HEK293 (cell line): ENCODE measurements around the gene FMO2.

Experiments used
- CTCF ChIA-PET: fragments of 350-600 bp; formaldehyde crosslinking; extraction: SDS; loops from one replicate; lab custom pipeline; 2021; ENCODE audit warnings: antibody characterized with exemption; lab: Yijun Ruan, JAX
- POLR2A ChIA-PET: fragments of 300-600 bp; formaldehyde crosslinking; extraction: SDS; loops from one replicate; lab custom pipeline; 2020; ENCODE audit warnings: antibody characterized with exemption, inconsistent platforms; lab: Yijun Ruan, JAX
- H3K27ac ChIP-seq: fragments of 200-500 bp; sonication (Bioruptor generic); 2 replicates; pipeline ENCODE4 v1.5.1; 2014; ENCODE audit warnings: low read depth, low read length, control low read depth, inconsistent platforms; ENCODE audit errors: extremely low read depth
- H3K36me3 ChIP-seq, 2 experiments: fragments of 200-500 bp in 1 of 2; sonication (Bioruptor generic) in 1 of 2; 1 replicate in 1 of 2; 2 replicates in 1 of 2; pipeline ENCODE4 v1.5.1; 2014 to 2017; ENCODE audit warnings: inconsistent platforms in 2 of 2, low read length in 2 of 2; ENCODE audit not compliant: control insufficient read depth in 2 of 2, insufficient read depth in 1 of 2
- H3K4me1 ChIP-seq: fragments of 200-500 bp; sonication (Bioruptor generic); 2 replicates; pipeline ENCODE4 v1.5.1; 2014; ENCODE audit warnings: mild to moderate bottlenecking, low read length, inconsistent platforms; ENCODE audit not compliant: control insufficient read depth, insufficient read depth
- H3K4me3 ChIP-seq: 2 replicates; pipeline ENCODE4 v1.5.1; 2011; ENCODE audit warnings: low read depth, mild to moderate bottlenecking, control low read depth, low read length, moderate library complexity
- H3K9me3 ChIP-seq: fragments of 200-500 bp; sonication (Bioruptor generic); 2 replicates; pipeline ENCODE4 v1.5.1; 2014; ENCODE audit warnings: low read depth, low read length, inconsistent platforms; ENCODE audit not compliant: control insufficient read depth, insufficient read depth
- MZF1 ChIP-seq: fragments of 450-650 bp; formaldehyde crosslinking; IDR thresholded peaks from 2 replicates; pipeline ENCODE4 v1.5.1; 2017; ENCODE audit warnings: missing biosample characterization, missing genetic modification characterization, borderline replicate concordance
- RBAK ChIP-seq: fragments of 450-650 bp; formaldehyde crosslinking; IDR thresholded peaks from 2 replicates; pipeline ENCODE4 v1.5.1; 2016; ENCODE audit warnings: missing biosample characterization, missing genetic modification characterization
- ZFP3 ChIP-seq: fragments of 450-650 bp; formaldehyde crosslinking; IDR thresholded peaks from 2 replicates; pipeline ENCODE4 v1.5.1; 2016; ENCODE audit warnings: low read depth, missing biosample characterization, missing genetic modification characterization
- ZNF354C ChIP-seq: fragments of 450-650 bp; formaldehyde crosslinking; IDR thresholded peaks from 2 replicates; pipeline ENCODE4 v1.5.1; 2016; ENCODE audit warnings: missing biosample characterization, missing genetic modification characterization, low read depth, borderline replicate concordance
- ZNF404 ChIP-seq: fragments of 450-650 bp; formaldehyde crosslinking; IDR thresholded peaks from 2 replicates; pipeline ENCODE4 v1.5.1; 2017; ENCODE audit warnings: missing biosample characterization, missing genetic modification characterization
- ZNF48 ChIP-seq: fragments of 450-650 bp; formaldehyde crosslinking; IDR thresholded peaks from 2 replicates; pipeline ENCODE4 v1.5.1; 2016; ENCODE audit warnings: missing biosample characterization, missing genetic modification characterization
- ZNF548 ChIP-seq: fragments of 450-650 bp; formaldehyde crosslinking; IDR thresholded peaks from 2 replicates; pipeline ENCODE4 v1.5.1; 2016; ENCODE audit warnings: missing biosample characterization, missing genetic modification characterization
- ZNF626 ChIP-seq: fragments of 450-650 bp; sonication (Bioruptor Pico); formaldehyde crosslinking; IDR thresholded peaks from 2 replicates; pipeline ENCODE4 v1.5.1; 2018; ENCODE audit warnings: missing biosample characterization, missing genetic modification characterization, inconsistent platforms
- ZNF658 ChIP-seq: fragments of 450-650 bp; formaldehyde crosslinking; IDR thresholded peaks from 2 replicates; pipeline ENCODE4; 2016; ENCODE audit warnings: missing biosample characterization, missing genetic modification characterization
- ZNF660 ChIP-seq: fragments of 450-650 bp; IDR thresholded peaks from 2 replicates; pipeline ENCODE4 v1.5.1; 2018; ENCODE audit warnings: missing biosample characterization, mild to moderate bottlenecking, missing genetic modification characterization
- ZSCAN16 ChIP-seq: fragments of 450-650 bp; formaldehyde crosslinking; IDR thresholded peaks from 2 replicates; pipeline ENCODE4 v1.5.1; 2016; ENCODE audit warnings: missing biosample characterization, missing genetic modification characterization
- TF ChIP-seq, protein P1 (sequence below): fragments of 450-650 bp; formaldehyde crosslinking; IDR thresholded peaks from 2 replicates; pipeline ENCODE4 v1.5.1; 2016; ENCODE audit warnings: missing biosample characterization, missing genetic modification characterization
- TF ChIP-seq, protein P2 (sequence below): fragments of 450-650 bp; formaldehyde crosslinking; IDR thresholded peaks from 2 replicates; pipeline ENCODE4 v1.5.1; 2016; ENCODE audit warnings: missing biosample characterization, missing genetic modification characterization
- TF ChIP-seq, protein P3 (sequence below): fragments of 450-650 bp; formaldehyde crosslinking; IDR thresholded peaks from 2 replicates; pipeline ENCODE4; 2016; ENCODE audit warnings: missing biosample characterization, missing genetic modification characterization
- TF ChIP-seq, protein P4 (sequence below): fragments of 450-650 bp; IDR thresholded peaks from 2 replicates; pipeline ENCODE4 v1.5.1; 2018; ENCODE audit warnings: missing biosample characterization, missing genetic modification characterization
- TF ChIP-seq, protein P5 (sequence below): fragments of 450-650 bp; formaldehyde crosslinking; optimal IDR thresholded peaks from 2 replicates; pipeline ENCODE3; 2016; ENCODE audit warnings: missing biosample characterization, mild to moderate bottlenecking, missing genetic modification characterization
- TF ChIP-seq, protein P6 (sequence below): fragments of 450-650 bp; formaldehyde crosslinking; IDR thresholded peaks from 2 replicates; pipeline ENCODE4 v1.5.1; 2016; ENCODE audit warnings: missing biosample characterization, missing genetic modification characterization

Gene FMO2

DNA sequence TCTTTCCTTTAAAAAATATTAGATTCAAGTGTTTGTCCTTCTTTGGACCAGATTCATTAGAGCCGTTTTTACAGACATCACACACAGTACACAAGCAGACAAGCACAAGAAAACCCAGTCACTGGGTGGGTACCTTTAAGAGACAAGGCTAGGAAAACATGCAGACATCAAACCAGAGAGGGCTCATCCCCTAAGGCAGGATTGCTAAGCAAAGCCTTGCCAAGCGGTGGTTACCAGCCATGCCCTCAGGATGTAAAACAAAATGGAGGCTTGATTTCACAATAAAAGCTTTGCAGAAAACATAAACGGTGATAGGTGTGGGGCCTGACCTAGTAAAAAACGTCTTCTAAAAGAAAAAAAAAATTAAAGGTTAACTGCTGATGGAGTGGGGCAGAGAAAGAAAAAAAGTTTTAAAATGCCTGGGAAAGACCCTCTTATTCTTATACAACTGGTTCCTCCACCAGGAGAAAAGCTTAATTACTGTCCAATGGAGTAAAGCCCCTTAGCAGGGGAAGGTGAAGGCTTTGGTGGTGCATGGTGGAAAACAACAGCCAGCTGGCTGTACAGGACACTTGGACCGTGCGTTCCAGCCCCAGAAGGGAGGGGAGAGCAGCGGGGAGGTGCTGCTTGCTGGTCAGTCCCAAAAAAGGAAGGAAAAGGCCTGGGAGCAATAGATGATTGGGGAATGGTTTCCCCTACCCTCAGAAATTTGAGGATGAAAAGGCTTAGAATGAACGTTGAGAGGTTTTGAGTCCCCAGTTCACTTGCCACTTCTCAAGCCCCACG is 32.8 kb downstream of the FMO2 start:
- Histone ChIP-seq H3K27ac (no peak overlapping the region), H3K4me1 (no peaks in the 10 kb centered on the region), H3K4me3 (no peak overlapping the region), H3K9me3 (no peaks in the 10 kb centered on the region), H3K36me3 (no peaks in the 10 kb centered on the region)
- POLR2A ChIA-PET: no interaction called here
- CTCF ChIA-PET: no interaction called here
- TF ChIP-seq, protein P1, sequence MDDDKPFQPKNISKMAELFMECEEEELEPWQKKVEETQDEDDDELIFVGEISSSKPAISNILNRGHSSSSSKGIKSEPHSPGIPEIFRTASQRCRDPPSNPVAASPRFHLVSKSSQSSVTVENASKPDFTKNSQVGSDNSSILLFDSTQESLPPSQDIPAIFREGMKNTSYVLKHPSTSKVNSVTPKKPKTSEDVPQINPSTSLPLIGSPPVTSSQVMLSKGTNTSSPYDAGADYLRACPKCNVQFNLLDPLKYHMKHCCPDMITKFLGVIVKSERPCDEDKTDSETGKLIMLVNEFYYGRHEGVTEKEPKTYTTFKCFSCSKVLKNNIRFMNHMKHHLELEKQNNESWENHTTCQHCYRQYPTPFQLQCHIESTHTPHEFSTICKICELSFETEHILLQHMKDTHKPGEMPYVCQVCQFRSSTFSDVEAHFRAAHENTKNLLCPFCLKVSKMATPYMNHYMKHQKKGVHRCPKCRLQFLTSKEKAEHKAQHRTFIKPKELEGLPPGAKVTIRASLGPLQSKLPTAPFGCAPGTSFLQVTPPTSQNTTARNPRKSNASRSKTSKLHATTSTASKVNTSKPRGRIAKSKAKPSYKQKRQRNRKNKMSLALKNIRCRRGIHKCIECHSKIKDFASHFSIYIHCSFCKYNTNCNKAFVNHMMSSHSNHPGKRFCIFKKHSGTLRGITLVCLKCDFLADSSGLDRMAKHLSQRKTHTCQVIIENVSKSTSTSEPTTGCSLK (tag by site-specific recombination): no peak
- TF ChIP-seq ZNF660 (no peak), ZNF658 (tag by site-specific recombination) (no peak), ZNF626 (no peak), ZNF354C (tag by site-specific recombination) (no peak), RBAK (tag by site-specific recombination) (no peak), ZNF548 (no peak), ZNF48 (tag by site-specific recombination) (no peak)
- TF ChIP-seq, protein P2, sequence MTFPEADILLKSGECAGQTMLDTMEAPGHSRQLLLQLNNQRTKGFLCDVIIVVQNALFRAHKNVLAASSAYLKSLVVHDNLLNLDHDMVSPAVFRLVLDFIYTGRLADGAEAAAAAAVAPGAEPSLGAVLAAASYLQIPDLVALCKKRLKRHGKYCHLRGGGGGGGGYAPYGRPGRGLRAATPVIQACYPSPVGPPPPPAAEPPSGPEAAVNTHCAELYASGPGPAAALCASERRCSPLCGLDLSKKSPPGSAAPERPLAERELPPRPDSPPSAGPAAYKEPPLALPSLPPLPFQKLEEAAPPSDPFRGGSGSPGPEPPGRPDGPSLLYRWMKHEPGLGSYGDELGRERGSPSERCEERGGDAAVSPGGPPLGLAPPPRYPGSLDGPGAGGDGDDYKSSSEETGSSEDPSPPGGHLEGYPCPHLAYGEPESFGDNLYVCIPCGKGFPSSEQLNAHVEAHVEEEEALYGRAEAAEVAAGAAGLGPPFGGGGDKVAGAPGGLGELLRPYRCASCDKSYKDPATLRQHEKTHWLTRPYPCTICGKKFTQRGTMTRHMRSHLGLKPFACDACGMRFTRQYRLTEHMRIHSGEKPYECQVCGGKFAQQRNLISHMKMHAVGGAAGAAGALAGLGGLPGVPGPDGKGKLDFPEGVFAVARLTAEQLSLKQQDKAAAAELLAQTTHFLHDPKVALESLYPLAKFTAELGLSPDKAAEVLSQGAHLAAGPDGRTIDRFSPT: no peak
- TF ChIP-seq, protein P3, sequence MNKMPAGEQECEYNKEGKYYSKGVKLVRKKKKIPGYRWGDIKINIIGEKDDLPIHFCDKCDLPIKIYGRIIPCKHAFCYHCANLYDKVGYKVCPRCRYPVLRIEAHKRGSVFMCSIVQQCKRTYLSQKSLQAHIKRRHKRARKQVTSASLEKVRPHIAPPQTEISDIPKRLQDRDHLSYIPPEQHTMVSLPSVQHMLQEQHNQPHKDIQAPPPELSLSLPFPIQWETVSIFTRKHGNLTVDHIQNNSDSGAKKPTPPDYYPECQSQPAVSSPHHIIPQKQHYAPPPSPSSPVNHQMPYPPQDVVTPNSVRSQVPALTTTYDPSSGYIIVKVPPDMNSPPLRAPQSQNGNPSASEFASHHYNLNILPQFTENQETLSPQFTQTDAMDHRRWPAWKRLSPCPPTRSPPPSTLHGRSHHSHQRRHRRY (tag by site-specific recombination): no peak
- TF ChIP-seq, protein P4, sequence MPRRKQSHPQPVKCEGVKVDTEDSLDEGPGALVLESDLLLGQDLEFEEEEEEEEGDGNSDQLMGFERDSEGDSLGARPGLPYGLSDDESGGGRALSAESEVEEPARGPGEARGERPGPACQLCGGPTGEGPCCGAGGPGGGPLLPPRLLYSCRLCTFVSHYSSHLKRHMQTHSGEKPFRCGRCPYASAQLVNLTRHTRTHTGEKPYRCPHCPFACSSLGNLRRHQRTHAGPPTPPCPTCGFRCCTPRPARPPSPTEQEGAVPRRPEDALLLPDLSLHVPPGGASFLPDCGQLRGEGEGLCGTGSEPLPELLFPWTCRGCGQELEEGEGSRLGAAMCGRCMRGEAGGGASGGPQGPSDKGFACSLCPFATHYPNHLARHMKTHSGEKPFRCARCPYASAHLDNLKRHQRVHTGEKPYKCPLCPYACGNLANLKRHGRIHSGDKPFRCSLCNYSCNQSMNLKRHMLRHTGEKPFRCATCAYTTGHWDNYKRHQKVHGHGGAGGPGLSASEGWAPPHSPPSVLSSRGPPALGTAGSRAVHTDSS (tag by site-specific recombination): no peak
- TF ChIP-seq, protein P5, sequence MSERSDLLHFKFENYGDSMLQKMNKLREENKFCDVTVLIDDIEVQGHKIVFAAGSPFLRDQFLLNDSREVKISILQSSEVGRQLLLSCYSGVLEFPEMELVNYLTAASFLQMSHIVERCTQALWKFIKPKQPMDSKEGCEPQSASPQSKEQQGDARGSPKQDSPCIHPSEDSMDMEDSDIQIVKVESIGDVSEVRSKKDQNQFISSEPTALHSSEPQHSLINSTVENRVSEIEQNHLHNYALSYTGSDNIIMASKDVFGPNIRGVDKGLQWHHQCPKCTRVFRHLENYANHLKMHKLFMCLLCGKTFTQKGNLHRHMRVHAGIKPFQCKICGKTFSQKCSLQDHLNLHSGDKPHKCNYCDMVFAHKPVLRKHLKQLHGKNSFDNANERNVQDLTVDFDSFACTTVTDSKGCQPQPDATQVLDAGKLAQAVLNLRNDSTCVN (tag by site-specific recombination): no peak
- TF ChIP-seq, protein P6, sequence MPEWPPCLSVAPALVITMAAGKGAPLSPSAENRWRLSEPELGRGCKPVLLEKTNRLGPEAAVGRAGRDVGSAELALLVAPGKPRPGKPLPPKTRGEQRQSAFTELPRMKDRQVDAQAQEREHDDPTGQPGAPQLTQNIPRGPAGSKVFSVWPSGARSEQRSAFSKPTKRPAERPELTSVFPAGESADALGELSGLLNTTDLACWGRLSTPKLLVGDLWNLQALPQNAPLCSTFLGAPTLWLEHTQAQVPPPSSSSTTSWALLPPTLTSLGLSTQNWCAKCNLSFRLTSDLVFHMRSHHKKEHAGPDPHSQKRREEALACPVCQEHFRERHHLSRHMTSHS (tag by site-specific recombination): no peak

DNA sequence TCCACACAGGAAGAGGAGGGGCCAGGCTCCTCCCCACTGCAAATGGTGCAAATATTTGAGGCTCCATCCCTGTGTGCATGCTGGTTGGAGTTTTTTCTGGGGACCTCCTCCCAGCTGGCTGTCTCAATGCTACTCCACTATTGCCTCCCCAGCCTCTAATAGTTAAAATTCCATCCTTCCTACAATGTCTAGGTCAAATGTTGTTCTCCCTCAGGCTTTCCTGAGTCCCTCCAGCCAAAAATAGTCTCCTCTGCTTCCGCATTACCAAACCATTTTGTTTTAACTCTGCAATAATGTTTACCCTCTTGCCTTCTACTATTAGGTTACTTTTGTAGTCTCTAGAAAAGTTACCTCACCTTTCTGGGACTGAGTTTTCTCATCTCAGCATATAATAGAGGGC is 33.6 kb downstream of the FMO2 start:
- CTCF ChIA-PET: no interaction called here
- no peak overlapping the region for H3K27ac ChIP-seq

More for the DNA sequence above, 33.6 kb downstream of the FMO2 start:
- H3K4me3 ChIP-seq: no peak overlapping the region
- TF ChIP-seq ZSCAN16 (tag by site-specific recombination) (no peak), ZFP3 (no peak), MZF1 (tag by site-specific recombination) (no peak), ZNF404 (tag by site-specific recombination) (no peak)
- TF ChIP-seq, protein P6 (tag by site-specific recombination): no peak
- TF ChIP-seq, all 188 proteins: peak for 0
- POLR2A ChIA-PET: no interaction called here
- H3K4me1 ChIP-seq: no peaks in the 10 kb centered on the region
- no peaks in the 10 kb centered on the region for H3K36me3 ChIP-seq
- H3K9me3 ChIP-seq: no peaks in the 10 kb centered on the region
